MG63 (cell line): ENCODE measurements around the gene CCDC27. TPM values are rescaled to one million over a fixed set of nuclear protein-coding genes. Genes with fewer than 3 reads are reported as not detected.
"Not testable (repeated sequence)": the region's sequence is repeated elsewhere in the genome, so short reads cannot be mapped to it uniquely, and the experiment has no call there.

Experiments used
- DNase-seq: peaks from one replicate; pipeline ENCODE4 v3.0.0-alpha.2; 2020
- H3K27me3 ChIP-seq: fragments of 250-450 bp; sonication (Bioruptor Pico); 2 replicates; pipeline ENCODE4 v1.5.1; 2020; ENCODE audit warnings: mild to moderate bottlenecking, moderate library complexity
- H3K36me3 ChIP-seq: fragments of 250-450 bp; sonication (Bioruptor Pico); 2 replicates; pipeline ENCODE4 v1.5.1; 2020; ENCODE audit warnings: mild to moderate bottlenecking, moderate library complexity
- H3K4me3 ChIP-seq: fragments of 250-450 bp; sonication (Bioruptor Pico); 2 replicates; pipeline ENCODE4 v1.5.1; 2020; ENCODE audit warnings: mild to moderate bottlenecking, moderate library complexity
- H3K9me3 ChIP-seq: fragments of 250-450 bp; sonication (Bioruptor Pico); 2 replicates; pipeline ENCODE4 v1.5.1; 2020; ENCODE audit warnings: mild to moderate bottlenecking, moderate library complexity
- total RNA-seq: library from RNA; depleted of rRNA; stranded (reverse); fragments of >200 nt; shearing (Covaris generic); gene quantifications from 2 replicates; pipeline ENCODE4 v1.2.3, GENCODE V29; 2014; ENCODE audit warnings: low replicate concordance; rRNA removed

Gene CCDC27
- total RNA-seq, 1 experiment from 2014 or later = not detected

DNA sequence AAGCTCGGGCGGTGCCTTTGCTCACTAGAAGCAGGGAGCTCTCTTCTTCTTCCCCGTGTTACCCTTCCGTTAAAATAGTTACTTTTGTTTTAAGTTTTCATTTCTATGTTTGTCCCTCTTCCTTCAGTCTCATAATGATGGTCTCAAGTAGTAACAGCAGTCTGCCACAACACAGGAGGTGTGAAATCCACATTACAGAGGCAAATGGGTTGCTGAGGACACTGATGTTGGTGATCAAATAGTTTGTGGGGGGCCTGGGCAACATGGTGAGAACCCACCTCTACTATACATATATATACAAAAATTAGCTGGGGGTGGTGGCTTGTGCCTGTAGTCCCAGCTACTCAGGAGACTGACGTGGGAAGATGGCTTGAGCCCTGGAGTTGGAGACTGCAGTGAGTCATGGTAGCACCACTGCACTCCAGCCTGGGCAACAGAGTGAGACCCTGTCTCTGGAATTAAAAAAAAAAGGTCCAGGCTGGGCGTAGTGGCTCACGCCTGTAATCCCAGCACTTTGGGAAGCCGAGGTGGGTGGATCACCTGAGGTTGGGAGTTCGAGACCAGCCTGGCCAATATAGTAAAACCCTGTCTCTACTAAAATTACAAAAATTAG lies 58.0 kb downstream of the CCDC27 start:
- H3K27me3 ChIP-seq, DNase-seq, H3K36me3 ChIP-seq, H3K4me3 ChIP-seq: not testable (repeated sequence)
- peaks cover 12% of the 10 kb centered on the region for H3K9me3 ChIP-seq

DNA sequence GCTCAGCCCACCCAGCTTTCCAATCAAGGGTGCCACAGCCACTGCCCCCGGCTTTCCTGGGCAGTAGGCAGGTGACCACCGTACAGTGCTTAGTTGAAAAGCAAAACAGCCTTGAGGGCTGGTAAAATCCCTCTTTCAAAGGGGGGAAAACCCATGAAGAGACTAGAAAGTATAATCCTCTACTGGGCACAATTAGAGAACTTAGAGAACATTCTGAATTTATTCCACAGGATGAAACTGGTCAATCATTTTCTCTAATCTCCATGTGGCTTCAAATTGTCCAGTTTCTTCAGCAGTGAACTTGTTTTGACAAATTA lies 59.3 kb downstream of the CCDC27 start:
- DNase-seq = no peak
- Histone ChIP-seq H3K4me3 (no peak overlapping the region), H3K9me3 (peaks cover 8% of the 10 kb centered on the region), H3K27me3 (no peaks in the 10 kb centered on the region), H3K36me3 (peaks cover 4% of the 10 kb centered on the region; the same call in 1 of the 2 replicates)

DNA sequence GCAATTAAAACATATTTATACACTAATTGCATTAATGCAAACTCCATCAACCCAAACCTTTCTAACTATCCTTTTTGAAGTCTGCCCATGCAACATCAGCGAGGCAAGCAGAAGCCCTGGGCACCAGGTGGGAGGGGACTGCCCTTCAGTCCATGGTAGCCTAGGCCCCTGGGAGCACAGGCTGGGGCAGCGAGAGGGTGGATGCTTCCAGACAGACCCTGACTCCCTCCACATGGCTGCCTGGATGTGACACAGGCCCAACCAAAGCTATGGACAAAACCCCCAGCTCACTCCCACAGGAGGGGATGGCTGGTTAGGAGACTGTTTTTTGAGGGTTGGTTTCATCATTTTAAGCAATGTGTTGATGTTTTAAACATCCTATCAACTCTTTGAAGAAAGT lies 61.8 kb downstream of the CCDC27 start:
- no peak overlapping the region for H3K4me3 ChIP-seq
- peaks cover 4% of the 10 kb centered on the region; the same call in 1 of the 2 replicates for H3K36me3 ChIP-seq
- no peaks in the 10 kb centered on the region for H3K27me3 ChIP-seq
- DNase-seq = no peak
- H3K9me3 ChIP-seq = no peaks in the 10 kb centered on the region

DNA sequence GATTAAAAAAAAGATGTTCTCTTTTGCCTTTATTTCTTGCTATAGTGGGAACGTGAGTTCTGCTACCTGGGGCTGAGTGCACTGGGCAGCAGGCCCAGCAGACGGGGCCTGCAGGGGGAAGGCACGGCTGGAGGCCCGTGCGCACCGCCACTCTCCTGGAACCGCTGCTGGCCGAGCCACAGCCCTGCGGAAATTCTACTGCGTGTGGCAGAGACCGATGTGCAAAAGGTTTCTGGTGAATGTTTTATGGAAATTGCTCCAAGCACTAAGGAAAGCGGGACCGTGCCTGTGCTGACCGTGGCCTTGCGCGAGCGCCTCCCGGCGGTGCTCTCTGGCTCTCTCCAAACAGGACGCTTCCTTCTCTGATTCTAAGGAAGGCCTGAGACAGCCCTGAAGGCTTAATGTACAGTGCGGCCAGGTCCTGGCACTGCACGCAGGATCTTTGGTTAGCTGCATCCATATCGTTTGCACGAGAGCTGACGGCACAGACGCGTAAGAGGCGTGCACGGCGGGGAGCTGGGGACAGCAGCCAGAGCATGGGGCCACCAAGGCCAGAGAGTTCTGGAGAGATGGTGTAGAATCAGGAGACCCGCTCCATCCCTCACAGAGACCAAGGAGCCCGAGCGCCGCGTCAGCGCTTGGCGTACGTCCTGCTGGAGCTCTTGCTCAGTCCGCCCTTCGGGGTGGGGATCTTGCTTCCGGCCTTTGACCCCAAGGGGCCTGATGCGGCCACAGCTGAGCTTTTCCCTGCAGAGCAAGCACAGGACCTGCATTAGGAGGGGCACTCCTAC lies 62.7 kb downstream of the CCDC27 start:
- Histone ChIP-seq H3K27me3 (no peaks in the 10 kb centered on the region), H3K36me3 (peaks cover 4% of the 10 kb centered on the region; the same call in 1 of the 2 replicates), H3K9me3 (no peaks in the 10 kb centered on the region), H3K4me3 (no peak overlapping the region)
- no peak for DNase-seq

DNA sequence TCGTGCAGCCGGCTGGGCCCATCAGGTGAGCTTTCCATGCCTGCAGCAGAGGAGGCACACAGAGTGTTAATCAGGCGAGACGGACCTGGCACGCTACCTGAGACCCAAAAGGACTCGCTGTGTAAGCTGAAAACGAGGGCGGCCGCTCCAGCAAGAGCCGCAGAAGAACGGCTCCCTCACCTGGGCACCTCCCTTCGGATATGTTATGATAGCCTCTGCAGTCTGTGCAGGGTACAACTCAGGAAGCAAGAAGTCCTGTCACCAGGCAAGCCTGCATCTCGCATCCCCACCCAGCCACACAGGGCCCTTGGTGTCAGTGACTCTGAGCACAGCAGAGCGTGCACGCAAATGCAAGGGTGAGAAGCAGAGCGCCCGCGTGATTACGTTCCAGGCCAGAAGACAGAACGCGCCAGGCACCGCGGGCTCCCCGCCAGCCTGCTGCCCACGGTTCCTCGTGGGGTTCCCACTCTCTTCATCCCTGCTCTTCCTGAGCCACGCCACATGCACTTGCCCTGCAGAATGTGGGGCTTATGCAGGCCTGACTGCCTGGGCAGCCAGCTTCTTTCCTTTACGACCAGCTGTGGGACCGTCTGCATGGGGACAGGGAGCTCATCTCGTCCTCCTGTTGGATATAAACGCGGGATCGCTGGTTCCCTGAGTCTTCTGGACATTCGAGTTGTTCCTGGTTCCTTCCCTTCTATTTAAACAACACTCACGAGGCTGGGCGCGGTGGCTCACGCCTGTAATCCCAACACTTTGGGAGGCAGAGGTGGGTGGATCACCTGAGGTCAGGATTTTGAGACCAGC lies 64.3 kb downstream of the CCDC27 start:
- no peak for DNase-seq
- H3K27me3 ChIP-seq = no peaks in the 10 kb centered on the region
- H3K4me3 ChIP-seq = no peak overlapping the region
- H3K36me3 ChIP-seq = peaks cover 4% of the 10 kb centered on the region; the same call in 1 of the 2 replicates
- H3K9me3 ChIP-seq = no peaks in the 10 kb centered on the region

DNA sequence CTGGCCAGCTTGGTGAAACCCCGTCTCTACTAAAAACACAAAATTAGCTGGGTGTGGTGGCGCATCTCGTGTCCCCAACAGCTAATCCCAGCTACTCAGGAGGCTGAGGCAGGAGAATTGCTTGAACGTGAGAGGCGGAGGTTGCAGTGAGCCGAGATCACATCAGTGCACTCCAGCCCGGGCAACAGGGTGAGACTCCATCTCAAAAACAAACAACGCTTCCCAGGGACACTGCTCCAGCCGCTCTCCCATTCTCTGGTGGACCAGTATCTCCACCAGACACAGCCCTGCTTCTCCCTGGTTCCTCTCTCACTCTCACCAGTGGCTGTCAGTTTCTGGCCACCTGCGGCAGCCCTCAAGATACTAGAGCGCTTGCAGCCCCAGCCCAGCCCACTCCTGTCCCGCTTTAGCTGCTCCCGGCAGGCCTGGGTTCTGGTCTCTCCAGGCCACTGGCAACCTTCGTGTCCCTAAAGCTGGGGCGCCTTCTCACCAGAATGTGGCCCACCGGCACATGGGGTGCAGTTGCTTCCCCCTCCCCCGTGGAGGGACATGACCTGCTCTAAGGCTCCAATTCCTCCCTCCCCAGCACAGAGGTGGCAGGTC lies 65.0 kb downstream of the CCDC27 start:
- no peak overlapping the region for H3K4me3 ChIP-seq
- no peaks in the 10 kb centered on the region for H3K27me3 ChIP-seq
- H3K36me3 ChIP-seq = peaks cover 4% of the 10 kb centered on the region; the same call in 1 of the 2 replicates
- no peaks in the 10 kb centered on the region for H3K9me3 ChIP-seq
- DNase-seq = no peak

DNA sequence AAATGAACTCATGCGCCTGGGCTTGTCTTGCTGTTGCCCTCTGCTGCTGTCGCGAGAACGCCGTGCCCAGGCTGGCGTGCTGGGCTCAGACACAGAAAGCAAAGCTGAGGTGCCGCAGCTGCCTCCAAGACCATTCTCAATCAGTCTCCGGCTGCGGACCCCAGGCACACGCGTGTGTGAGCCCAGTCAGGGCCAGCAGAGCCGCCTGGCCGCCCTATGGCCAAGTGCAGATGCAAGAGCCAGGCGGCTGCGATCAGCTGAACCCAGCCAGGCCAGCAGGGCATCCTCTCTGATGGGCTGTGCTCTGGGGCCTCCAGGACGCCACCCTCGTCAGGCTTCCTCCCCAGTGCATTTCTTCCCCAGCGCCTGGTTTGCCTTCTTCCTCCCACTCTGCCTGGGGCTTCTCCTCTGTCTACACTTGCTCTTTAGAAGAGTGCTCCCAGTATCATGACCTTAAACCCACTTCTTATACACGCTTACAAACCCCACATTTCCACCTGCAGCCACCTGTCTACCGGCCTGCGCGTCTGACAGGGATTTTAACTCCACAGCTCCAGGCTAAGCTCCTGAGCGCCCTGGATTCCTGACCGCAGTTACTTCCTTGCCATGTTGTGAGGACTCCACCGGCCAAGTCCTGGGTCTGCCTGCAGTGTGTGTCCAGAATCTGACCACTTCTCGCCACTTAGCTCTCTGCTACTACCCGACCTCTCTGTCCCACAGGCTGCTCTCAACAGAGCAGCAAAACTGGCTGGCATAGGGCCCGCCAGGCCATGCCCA lies 65.8 kb downstream of the CCDC27 start:
- Histone ChIP-seq H3K27me3 (no peaks in the 10 kb centered on the region), H3K9me3 (no peaks in the 10 kb centered on the region), H3K4me3 (no peak overlapping the region), H3K36me3 (peaks cover 4% of the 10 kb centered on the region; the same call in 1 of the 2 replicates)
- no peak for DNase-seq

DNA sequence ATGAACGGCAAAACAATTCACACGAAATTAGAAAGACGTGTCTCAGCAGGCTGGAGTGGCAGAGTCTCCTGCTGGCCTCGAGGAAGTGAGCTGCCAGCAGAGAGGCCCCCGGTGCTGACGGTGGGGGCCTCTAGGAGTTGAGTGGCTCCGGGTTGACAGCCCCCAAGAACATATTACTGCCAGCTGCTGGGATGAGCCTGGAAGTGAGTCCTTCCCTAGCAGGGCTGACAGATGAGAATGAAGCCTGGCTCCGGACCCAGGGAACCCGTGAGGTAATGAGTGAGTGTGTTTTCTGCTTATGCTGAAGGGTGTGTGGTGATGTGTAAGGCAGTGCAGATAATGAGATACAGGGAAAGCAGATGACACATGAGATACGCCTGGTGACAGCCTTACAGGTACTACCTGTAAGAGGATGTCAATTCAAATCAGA lies 67.5 kb downstream of the CCDC27 start:
- peaks cover 3% of the 10 kb centered on the region; the same call in 1 of the 2 replicates for H3K36me3 ChIP-seq
- no peaks in the 10 kb centered on the region for H3K27me3 ChIP-seq
- DNase-seq = no peak
- no peak overlapping the region for H3K4me3 ChIP-seq
- no peaks in the 10 kb centered on the region for H3K9me3 ChIP-seq

DNA sequence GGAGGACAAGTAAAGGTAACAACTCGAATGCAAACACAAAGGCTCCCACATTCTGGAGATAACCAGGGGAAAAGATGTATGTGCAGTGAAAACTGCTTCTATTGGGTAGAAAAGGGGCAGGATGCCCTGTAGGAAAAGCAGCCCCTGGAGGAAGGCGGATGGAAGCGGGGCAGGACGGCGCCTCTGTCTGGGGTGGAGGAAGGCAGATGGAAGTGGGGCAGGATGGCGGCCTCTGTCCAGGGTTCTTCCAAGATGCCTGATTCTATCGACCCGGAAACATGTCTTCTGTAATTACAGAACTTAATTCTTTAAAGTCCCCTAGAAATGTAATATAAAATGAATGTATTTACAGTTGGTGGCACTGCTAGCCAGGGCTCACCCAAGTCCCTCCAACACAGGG lies 68.1 kb downstream of the CCDC27 start:
- H3K36me3 ChIP-seq = no peaks in the 10 kb centered on the region; the same call in 1 of the 2 replicates
- DNase-seq = no peak
- H3K27me3 ChIP-seq = no peaks in the 10 kb centered on the region
- no peaks in the 10 kb centered on the region for H3K9me3 ChIP-seq
- H3K4me3 ChIP-seq = no peak overlapping the region

DNA sequence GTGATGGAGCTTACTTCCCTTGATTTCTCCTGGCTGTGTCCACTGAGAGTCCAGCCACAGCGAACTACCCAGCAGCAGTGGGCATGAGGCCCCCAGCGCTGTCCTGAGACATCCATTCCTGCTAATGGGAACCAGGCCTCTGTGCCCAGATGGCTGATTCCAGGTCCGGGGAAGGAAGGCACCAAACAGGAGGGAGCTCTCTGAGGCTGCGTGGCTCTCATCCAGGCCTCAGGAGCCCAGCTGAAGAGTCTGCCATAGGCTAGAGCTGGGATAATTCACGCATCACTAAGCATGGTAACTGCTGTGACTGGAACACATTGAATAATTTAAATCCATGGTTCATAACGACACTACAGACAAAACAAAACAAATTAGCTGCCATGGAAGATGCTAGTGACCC lies 68.8 kb downstream of the CCDC27 start:
- H3K4me3 ChIP-seq = no peak overlapping the region
- no peaks in the 10 kb centered on the region; the same call in 1 of the 2 replicates for H3K36me3 ChIP-seq
- no peaks in the 10 kb centered on the region for H3K9me3 ChIP-seq
- DNase-seq = no peak
- no peaks in the 10 kb centered on the region for H3K27me3 ChIP-seq

Other genes starting within 250 kb of the CCDC27 start
- 121 and 198 TPM in 2 replicates for gene MEGF6, start 140.9 kb upstream of the CCDC27 start, total RNA-seq
- gene TPRG1L, start 127.4 kb upstream of the CCDC27 start, total RNA-seq = 32.4 and 34.5 TPM in 2 replicates
- 37.6 and 52.7 TPM in 2 replicates for gene WRAP73, start 102.3 kb upstream of the CCDC27 start, total RNA-seq
- gene TP73, start 99.9 kb upstream of the CCDC27 start, total RNA-seq = 3.1 and 8.3 TPM in 2 replicates
- not detected in 2 replicates for gene SMIM1, start 20.3 kb downstream of the CCDC27 start, total RNA-seq
- 52.4 and 71.1 TPM in 2 replicates for gene LRRC47, start 44.0 kb downstream of the CCDC27 start, total RNA-seq
- gene CEP104, start 104.8 kb downstream of the CCDC27 start, total RNA-seq = 4.9 TPM in 2 replicates
- 12.7 and 19.1 TPM in 2 replicates for gene DFFB, start 105.0 kb downstream of the CCDC27 start, total RNA-seq
- 49.3 and 61.2 TPM in 2 replicates for gene C1orf174, start 147.8 kb downstream of the CCDC27 start, total RNA-seq